Measurements from ENCODE around the gene EEIG1. TPM values are rescaled to one million over a fixed set of nuclear protein-coding genes. Genes with fewer than 3 reads are reported as not detected.
A peak's percentile ranks its signal among the peaks of the same experiment; 100 is the strongest.

The EEIG1 gene
- total RNA-seq, 1 donor from 2014 or later: 41.4 TPM

- peaks cover 26% of the 10 kb centered on the region for H3K4me1 Mint-ChIP-seq (ENCODE audit: unreplicated experiment)
- H3K9me3 Mint-ChIP-seq (ENCODE audit: unreplicated experiment): no peaks in the 10 kb centered on the region
- DNase-seq (ENCODE audit: extremely low spot score, unreplicated experiment): no peak
- no peak for TF ChIP-seq CTCF (IDR thresholded peaks at IDR 0.05)
- H3K27me3 Mint-ChIP-seq (ENCODE audit: unreplicated experiment): no peaks in the 10 kb centered on the region
- no peak overlapping the region for H3K27ac Mint-ChIP-seq (ENCODE audit: unreplicated experiment)
- H3K36me3 Mint-ChIP-seq (ENCODE audit: unreplicated experiment): no peaks in the 10 kb centered on the region
- H3K4me3 Mint-ChIP-seq (ENCODE audit: unreplicated experiment): no peak overlapping the region
Measured at GRCh38 chr9:127982912-127983311, 2.1 kb upstream of the EEIG1 start.

GRCh38 chr9:127981559-127982121 is 851 bp upstream of the EEIG1 start:
- TF ChIP-seq CTCF (IDR thresholded peaks at IDR 0.05): no peak
- Mint-ChIP-seq H3K9me3 (ENCODE audit: unreplicated experiment) (no peaks in the 10 kb centered on the region), H3K4me1 (ENCODE audit: unreplicated experiment) (peaks cover 39% of the 10 kb centered on the region), H3K27ac (ENCODE audit: unreplicated experiment) (peak overlapping the region; percentile 97), H3K27me3 (ENCODE audit: unreplicated experiment) (no peaks in the 10 kb centered on the region), H3K4me3 (ENCODE audit: unreplicated experiment) (peak overlapping the region; percentile 83), H3K36me3 (ENCODE audit: unreplicated experiment) (no peaks in the 10 kb centered on the region)
- DNase-seq (ENCODE audit: extremely low spot score, unreplicated experiment): no peak

GRCh38 chr9:127980060-127980705 is 606 bp downstream of the EEIG1 start:
- no peaks in the 10 kb centered on the region for H3K27me3 Mint-ChIP-seq (ENCODE audit: unreplicated experiment)
- H3K4me1 Mint-ChIP-seq (ENCODE audit: unreplicated experiment): peaks cover 49% of the 10 kb centered on the region
- no peaks in the 10 kb centered on the region for H3K9me3 Mint-ChIP-seq (ENCODE audit: unreplicated experiment)
- peak overlapping the region; percentile 92 for H3K4me3 Mint-ChIP-seq (ENCODE audit: unreplicated experiment)
- no peaks in the 10 kb centered on the region for H3K36me3 Mint-ChIP-seq (ENCODE audit: unreplicated experiment)
- TF ChIP-seq CTCF (IDR thresholded peaks at IDR 0.05): no peak
- peak overlapping the region; percentile 77 for H3K27ac Mint-ChIP-seq (ENCODE audit: unreplicated experiment)
- DNase-seq (ENCODE audit: extremely low spot score, unreplicated experiment): no peak

GRCh38 chr9:127979333-127980059 is 1.3 kb downstream of the EEIG1 start:
- Mint-ChIP-seq H3K4me3 (ENCODE audit: unreplicated experiment) (peak overlapping the region; percentile 92), H3K4me1 (ENCODE audit: unreplicated experiment) (peaks cover 56% of the 10 kb centered on the region), H3K36me3 (ENCODE audit: unreplicated experiment) (no peaks in the 10 kb centered on the region), H3K9me3 (ENCODE audit: unreplicated experiment) (no peaks in the 10 kb centered on the region), H3K27ac (ENCODE audit: unreplicated experiment) (peak overlapping the region; percentile 77), H3K27me3 (ENCODE audit: unreplicated experiment) (no peaks in the 10 kb centered on the region)
- no peak for TF ChIP-seq CTCF (IDR thresholded peaks at IDR 0.05)
- no peak for DNase-seq (ENCODE audit: extremely low spot score, unreplicated experiment)

GRCh38 chr9:127979015-127979332 is 1.8 kb downstream of the EEIG1 start:
- no peak for TF ChIP-seq CTCF (IDR thresholded peaks at IDR 0.05)
- Mint-ChIP-seq H3K27me3 (ENCODE audit: unreplicated experiment) (no peaks in the 10 kb centered on the region), H3K27ac (ENCODE audit: unreplicated experiment) (peak overlapping the region; percentile 77), H3K4me1 (ENCODE audit: unreplicated experiment) (peaks cover 61% of the 10 kb centered on the region), H3K36me3 (ENCODE audit: unreplicated experiment) (no peaks in the 10 kb centered on the region), H3K4me3 (ENCODE audit: unreplicated experiment) (peak overlapping the region; percentile 92), H3K9me3 (ENCODE audit: unreplicated experiment) (no peaks in the 10 kb centered on the region)
- no peak for DNase-seq (ENCODE audit: extremely low spot score, unreplicated experiment)
